SU-DHL-6 (cell line): ENCODE data around the gene IGFL3.

Source experiments
- H2AFZ ChIP-seq: fragments of 200-600 bp; sonication (generic); 2 replicates; pipeline ENCODE4 v1.6.1; 2014; ENCODE audit warnings: low read depth, mild to moderate bottlenecking, moderate library complexity, mixed read lengths, antibody characterized with exemption, low read length; ENCODE audit not compliant: severe bottlenecking
- H3F3A ChIP-seq: fragments of 200-600 bp; shearing (Covaris generic); 2 replicates; pipeline ENCODE4 v1.6.0; 2016; ENCODE audit warnings: antibody characterized with exemption, mild to moderate bottlenecking; ENCODE audit not compliant: insufficient read depth
- H3K27ac ChIP-seq: fragments of 200-600 bp; sonication (generic); 2 replicates; pipeline ENCODE4 v1.5.1; 2016; ENCODE audit warnings: low read depth, mild to moderate bottlenecking, low read length, moderate library complexity, mixed read lengths
- H3K27me3 ChIP-seq: fragments of 200-600 bp; sonication (generic), shearing (Covaris generic); 2 replicates; pipeline ENCODE4 v1.6.0; 2014; ENCODE audit warnings: mild to moderate bottlenecking, low read length
- H3K36me3 ChIP-seq: fragments of 200-600 bp; sonication (generic); 2 replicates; pipeline ENCODE4 v1.6.1; 2014; ENCODE audit warnings: mild to moderate bottlenecking, low read length, mixed read lengths
- H3K4me2 ChIP-seq: fragments of 300-600, 200-600 bp; shearing (Covaris generic), sonication (generic); 2 replicates; pipeline ENCODE4 v1.6.0; 2014; ENCODE audit warnings: low read length, low read depth, mild to moderate bottlenecking; ENCODE audit not compliant: poor library complexity, severe bottlenecking
- H3K4me3 ChIP-seq: fragments of 200-600 bp; sonication (generic); 2 replicates; pipeline ENCODE4 v1.5.1; 2014; ENCODE audit warnings: antibody characterized with exemption, low read length, mild to moderate bottlenecking, mixed read lengths; ENCODE audit not compliant: insufficient read depth, poor library complexity, severe bottlenecking
- H3K79me2 ChIP-seq: fragments of 200-600 bp; sonication (generic); 2 replicates; pipeline ENCODE4 v1.6.1; 2014; ENCODE audit warnings: mild to moderate bottlenecking, low read length, moderate library complexity; ENCODE audit not compliant: insufficient read depth
- H3K9ac ChIP-seq: fragments of 200-600 bp; sonication (generic); 2 replicates; pipeline ENCODE4 v1.7.0; 2014; ENCODE audit warnings: mild to moderate bottlenecking, low read length
- H3K9me2 ChIP-seq: fragments of 200-600 bp; sonication (generic); replicated peaks from 2 replicates; pipeline ENCODE4 v1.6.1; 2014; ENCODE audit warnings: low read length; ENCODE audit not compliant: insufficient read depth
- H3K9me3 ChIP-seq: fragments of 200-600 bp; sonication (generic); 2 replicates; pipeline ENCODE4 v1.6.1; 2014; ENCODE audit warnings: low read length, mixed read lengths; ENCODE audit not compliant: insufficient read depth
- H4K20me1 ChIP-seq: fragments of 200-600 bp; sonication (generic); 2 replicates; pipeline ENCODE4 v1.6.1; 2014; ENCODE audit warnings: low read depth, mild to moderate bottlenecking, antibody characterized with exemption, low read length, moderate library complexity, mixed read lengths
- CTCF ChIP-seq: fragments of 200-600 bp; sonication (generic); IDR thresholded peaks from one replicate; pipeline ENCODE4 v1.5.1; 2017; ENCODE audit warnings: antibody characterized with exemption, mild to moderate bottlenecking, low read length, moderate library complexity; ENCODE audit not compliant: insufficient read depth, poor library complexity, severe bottlenecking
- EZH2phosphoT487 ChIP-seq: fragments of 200-600 bp; sonication (generic), shearing (Covaris generic); conservative IDR thresholded peaks from 2 replicates; pipeline ENCODE4 v1.6.1; 2018; ENCODE audit warnings: mild to moderate bottlenecking, antibody characterized with exemption, low read length, moderate library complexity, mixed read lengths

Gene IGFL3

GRCh38 chr19:46160233-46160775, 35.8 kb upstream of the IGFL3 start:
- Histone ChIP-seq H3K27ac (no peak overlapping the region), H3K4me3 (no peak overlapping the region), H3K9me3 (peaks cover 3% of the 10 kb centered on the region; the same call in 1 of the 2 replicates), H2AFZ (no peak overlapping the region), H3K4me2 (no peak overlapping the region), H3K79me2 (no peaks in the 10 kb centered on the region), H3K36me3 (no peaks in the 10 kb centered on the region), H3K9me2 (no peaks in the 10 kb centered on the region), H3K27me3 (no peaks in the 10 kb centered on the region), H4K20me1 (no peaks in the 10 kb centered on the region), H3F3A (no peaks in the 10 kb centered on the region), H3K9ac (no peak overlapping the region)
- TF ChIP-seq EZH2phosphoT487: no peak
- no peak for TF ChIP-seq CTCF

- Histone ChIP-seq H3K9me2 (no peaks in the 10 kb centered on the region), H4K20me1 (no peaks in the 10 kb centered on the region), H2AFZ (no peak overlapping the region), H3K4me2 (no peak overlapping the region), H3K27me3 (no peaks in the 10 kb centered on the region), H3K4me3 (no peak overlapping the region), H3K79me2 (no peaks in the 10 kb centered on the region), H3F3A (no peaks in the 10 kb centered on the region), H3K9ac (no peak overlapping the region), H3K9me3 (peaks cover 3% of the 10 kb centered on the region; the same call in 1 of the 2 replicates), H3K27ac (no peak overlapping the region), H3K36me3 (no peaks in the 10 kb centered on the region)
- TF ChIP-seq CTCF: no peak
- TF ChIP-seq EZH2phosphoT487: no peak
Observed at GRCh38 chr19:46159418-46160232, 35.1 kb upstream of the IGFL3 start.

- Histone ChIP-seq H3K9me3 (no peaks in the 10 kb centered on the region), H3K36me3 (no peaks in the 10 kb centered on the region), H3K9me2 (no peaks in the 10 kb centered on the region), H3K9ac (no peak overlapping the region), H3K4me2 (no peak overlapping the region), H4K20me1 (no peaks in the 10 kb centered on the region), H3F3A (no peaks in the 10 kb centered on the region), H3K79me2 (no peaks in the 10 kb centered on the region), H3K27me3 (no peaks in the 10 kb centered on the region), H2AFZ (no peak overlapping the region), H3K27ac (no peak overlapping the region), H3K4me3 (no peak overlapping the region)
- no peak for TF ChIP-seq CTCF
- TF ChIP-seq EZH2phosphoT487: no peak
Observed at GRCh38 chr19:46155237-46155636, 30.7 kb upstream of the IGFL3 start.
